DMS 273 (cell line): ENCODE measurements around the gene CNNM2.
"Not testable (repeated sequence)": the region's sequence is repeated elsewhere in the genome, so short reads cannot be mapped to it uniquely, and the experiment has no call there.

Experiments used
- DNase-seq: peaks from one replicate; lab custom pipeline; 2025; ENCODE audit not compliant: unreplicated experiment; lab: John Stamatoyannopoulos, UW

The CNNM2 gene

DNA sequence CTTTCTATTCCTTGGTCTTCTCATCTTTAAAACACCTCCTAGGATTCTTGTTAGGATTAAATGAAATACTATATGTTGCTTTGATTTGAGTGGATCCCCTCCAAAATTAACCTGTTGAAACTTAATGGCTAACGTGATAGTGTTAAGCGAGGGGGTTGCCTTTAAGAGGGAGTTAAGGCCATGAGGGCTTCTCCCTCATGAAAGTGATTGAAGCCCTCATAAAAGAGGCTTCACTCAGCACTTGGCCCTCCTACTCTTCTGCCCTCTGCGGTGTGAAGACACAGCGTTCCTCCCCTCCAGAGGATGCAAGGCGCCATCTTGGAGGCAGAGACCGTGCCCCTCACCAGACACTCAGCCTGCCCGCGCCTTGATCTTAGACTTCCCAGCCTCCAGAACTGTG, 46.6 kb downstream of the CNNM2 start:
- DNase-seq = no peak

DNA sequence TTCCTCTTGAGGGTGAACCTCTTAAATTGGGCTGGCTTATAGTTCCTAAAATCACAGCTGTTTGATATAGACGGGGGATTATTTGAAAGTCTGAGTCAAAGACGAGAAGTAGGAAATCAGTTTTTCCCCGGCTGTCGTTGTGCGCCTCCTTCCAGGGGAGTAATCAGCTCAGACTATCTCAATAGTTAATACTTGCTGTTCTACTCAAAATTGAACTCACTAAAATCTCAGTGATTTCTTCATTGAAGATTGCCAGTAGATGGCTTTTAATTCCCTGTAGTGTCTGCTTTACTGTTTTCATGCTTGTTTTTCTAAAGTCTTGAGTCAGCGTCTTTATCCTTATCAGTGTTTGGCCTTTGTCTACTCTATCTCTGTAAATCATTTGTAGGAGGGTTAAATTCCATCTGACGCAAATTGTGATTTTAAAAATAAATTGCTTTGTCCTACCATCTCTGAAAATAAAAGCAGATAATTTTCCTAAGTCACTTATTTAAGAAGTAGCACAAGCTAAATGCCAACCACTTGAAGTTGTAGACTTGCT, 47.3 kb downstream of the CNNM2 start:
- no peak for DNase-seq

DNA sequence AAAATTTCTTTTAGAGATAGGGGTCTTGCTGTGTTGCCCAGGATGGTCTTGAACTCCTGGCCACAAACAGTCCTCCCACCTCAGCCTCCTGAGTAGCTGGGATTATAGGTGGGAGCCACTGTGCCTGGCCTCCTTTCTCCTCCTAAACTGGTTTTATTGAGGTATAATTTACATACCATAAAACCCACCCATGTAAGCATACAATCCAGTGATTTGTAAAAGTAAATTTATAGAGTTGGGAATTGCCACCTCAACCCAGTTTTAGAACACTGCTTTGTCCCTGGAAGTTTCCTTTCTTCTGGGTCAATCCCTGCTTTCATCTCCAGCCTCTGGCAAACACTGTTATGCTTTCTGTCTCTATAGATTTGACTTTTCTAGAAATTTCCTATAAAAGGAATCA, 49.0 kb downstream of the CNNM2 start:
- no peak for DNase-seq

DNA sequence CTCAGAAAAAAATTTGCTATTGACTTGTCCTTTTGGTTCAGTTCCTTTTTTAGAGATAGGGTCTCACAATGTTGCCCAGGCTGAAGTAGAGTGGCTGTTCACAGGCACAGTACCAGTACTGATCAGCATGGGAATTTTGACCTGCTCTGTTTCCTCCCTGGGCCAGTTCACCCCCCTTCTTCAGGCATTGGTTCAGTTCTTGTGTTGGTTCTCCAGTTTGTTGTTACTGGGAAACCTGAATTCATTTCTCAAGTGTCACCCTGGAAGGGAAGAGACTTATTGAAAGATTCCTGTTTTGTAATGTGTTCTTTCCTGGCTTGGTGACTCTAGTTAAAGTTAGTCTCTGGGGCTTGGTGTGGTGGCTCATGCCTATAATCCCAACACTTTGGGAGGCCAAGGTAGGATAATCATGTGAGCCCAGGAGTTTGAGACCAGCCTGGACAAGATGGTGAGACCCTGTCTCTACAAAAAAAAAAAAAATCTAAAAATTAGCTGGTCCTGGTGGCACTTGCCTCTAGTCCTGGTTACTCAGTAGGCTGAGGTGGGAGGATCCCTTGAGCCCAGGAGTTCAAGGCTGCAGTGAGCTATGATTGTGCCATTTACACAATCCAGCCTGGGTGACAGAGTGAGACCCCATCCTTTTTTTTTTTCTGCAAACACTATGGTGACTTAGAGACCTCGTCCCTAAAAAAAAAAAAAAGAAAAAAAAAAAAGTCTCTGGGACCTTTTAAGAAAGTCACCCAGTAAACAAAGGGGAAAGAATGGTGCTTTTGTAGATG, 52.7 kb downstream of the CNNM2 start:
- no peak for DNase-seq

DNA sequence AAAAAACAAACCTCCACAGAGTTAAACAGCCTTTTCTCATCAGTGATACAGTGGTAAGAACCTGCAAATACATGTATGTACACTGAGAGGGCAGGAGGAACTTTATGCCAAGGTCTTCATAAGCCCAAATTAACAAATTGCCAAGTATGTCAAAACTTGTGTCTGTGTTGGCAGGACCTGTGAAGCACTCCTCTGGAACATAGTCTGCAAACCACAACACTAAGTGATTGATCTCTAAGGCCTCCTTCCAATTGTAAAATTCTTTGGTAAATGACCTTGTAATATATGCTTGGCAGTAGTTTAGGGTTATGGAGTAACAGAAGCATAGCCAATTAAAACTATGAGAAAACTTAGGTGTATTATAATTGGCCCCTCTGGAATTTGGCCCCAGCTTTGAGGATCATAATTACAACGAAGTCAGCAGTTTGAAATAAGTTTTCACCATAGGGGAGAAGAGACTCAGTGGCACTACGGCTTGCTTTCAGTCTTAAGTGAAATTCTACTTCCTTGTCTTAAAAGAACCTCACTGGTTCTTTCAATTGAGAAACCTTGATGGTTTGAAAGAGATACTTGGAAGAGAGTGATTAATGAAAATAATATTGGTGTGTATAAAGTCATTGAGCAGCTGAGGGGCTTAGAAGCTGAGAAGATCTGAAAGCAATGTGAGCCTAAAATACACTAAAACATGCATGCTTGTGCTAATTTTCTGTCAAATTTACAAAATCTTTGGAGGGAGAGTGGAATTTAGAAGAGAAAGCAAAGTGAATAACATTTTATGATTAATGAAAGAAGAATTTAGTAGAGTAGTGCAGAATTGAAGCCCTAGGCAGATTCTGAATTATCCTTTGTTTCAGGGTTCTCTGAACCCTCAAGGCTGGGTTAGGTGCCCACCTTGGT, 57.6 kb downstream of the CNNM2 start:
- DNase-seq = no peak

DNA sequence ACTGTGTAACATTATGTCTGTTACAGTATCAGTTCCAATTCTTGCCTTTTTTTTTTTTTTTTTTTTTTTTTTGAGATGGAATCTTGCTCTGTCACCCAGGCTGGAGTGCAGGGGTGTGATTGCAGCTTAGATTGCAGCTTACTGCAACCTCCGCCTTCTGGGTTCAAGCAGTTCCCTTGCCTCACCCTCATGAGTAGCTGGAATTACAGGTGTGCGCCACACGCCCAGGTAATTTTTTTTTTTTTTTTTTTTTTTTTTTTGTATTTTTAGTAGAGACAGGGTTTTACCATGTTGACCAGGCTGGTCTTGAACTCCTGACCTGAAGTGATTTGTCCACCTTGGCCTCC, 58.3 kb downstream of the CNNM2 start:
- DNase-seq = not testable (repeated sequence)

DNA sequence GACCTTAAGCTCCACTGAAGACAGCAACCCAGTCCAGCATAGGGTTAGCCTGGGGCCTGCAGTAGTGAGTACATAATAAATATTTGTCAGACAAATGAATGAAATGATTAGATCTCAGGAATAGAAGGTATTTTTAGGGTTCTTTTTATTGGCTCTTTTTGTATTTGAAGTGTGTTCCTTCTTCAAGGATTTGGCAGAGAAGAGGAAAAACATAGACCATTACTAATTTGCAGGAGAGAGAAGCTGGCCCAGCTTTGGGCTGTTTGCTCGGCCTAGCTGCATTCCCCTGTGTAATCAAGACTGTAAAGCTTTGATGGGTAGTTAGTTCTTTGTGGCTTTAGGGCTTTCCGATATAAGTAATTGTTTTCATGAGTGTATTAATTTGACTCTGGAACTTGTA, 64.2 kb downstream of the CNNM2 start:
- DNase-seq = no peak

DNA sequence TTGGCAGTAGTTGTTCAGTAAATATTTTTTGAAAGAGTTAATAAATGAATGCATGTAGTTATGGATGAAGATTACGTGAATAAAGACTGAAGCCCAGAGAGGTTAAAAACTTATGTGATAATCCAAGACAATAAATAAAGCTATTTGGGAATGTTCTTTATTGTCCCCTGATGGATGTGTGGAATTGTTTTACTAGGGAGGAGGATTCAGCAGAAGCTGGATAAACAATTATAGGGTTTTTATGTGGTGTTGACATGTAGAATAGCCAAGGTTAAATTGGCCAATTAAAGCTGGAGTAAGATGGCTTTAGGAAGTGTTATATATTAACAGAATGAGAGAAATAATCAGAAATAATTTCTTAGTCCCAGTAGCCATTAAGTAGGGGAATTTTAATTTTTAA, 66.0 kb downstream of the CNNM2 start:
- DNase-seq = no peak

DNA sequence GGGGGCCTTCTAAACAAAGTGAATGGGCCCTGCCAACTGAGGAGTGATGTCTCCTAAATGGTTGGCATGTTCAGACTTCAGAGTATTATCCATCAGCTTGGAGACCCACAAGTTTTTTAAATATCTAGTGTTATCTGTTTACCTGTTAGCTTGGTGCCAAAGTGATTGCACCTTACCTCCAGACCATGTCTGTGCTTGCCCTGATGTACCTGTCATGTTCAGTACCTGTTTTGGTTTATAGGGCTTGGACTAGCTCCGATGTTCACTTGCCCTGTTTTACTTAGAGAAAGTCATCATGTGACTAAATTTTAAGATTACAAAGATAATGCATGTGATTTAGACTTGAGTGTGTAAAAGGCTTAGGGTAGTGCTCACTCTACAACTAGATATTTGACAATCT, 67.7 kb downstream of the CNNM2 start:
- no peak for DNase-seq

DNA sequence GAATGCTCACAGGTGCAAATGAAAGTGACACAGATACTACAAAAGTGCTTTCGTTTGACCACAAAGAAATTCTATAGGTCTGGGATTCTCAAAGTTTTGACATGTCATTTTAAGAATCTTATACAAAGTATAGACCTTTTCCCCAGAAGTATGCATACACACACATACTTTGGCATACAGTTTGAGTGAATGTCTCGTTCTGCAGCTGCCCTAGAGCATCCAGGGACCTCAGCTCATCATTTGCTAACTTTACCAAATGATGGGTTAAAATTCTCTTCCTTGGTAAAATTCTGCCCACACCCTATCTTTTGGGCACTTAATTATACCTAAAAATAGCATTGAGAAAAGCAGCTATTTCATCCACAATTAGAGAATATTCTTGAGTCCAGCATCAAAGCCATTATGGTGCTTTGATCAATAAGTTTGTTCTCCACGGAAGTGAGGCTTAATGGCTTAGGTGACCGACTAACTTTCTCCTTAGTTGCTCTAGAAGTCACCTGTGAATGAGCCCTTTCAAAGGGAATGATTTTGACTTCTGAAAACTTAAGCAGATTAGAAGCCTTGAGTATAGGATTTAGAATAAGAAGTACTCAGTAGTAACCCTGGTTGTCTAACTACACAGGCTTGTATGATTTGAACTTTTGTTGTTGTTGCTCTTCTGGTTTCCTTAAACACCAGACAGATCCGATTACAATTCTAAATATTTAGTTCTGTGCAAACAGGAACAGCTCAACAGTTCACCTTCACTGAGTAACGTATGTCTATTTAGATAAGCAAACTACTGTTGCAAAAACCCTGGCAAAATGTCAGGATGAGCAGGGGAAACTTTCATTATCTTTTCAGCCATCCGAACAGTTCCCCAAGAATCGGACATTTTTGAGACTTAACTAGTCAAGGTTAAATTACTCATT, 70.6 kb downstream of the CNNM2 start:
- DNase-seq = no peak

DNA sequence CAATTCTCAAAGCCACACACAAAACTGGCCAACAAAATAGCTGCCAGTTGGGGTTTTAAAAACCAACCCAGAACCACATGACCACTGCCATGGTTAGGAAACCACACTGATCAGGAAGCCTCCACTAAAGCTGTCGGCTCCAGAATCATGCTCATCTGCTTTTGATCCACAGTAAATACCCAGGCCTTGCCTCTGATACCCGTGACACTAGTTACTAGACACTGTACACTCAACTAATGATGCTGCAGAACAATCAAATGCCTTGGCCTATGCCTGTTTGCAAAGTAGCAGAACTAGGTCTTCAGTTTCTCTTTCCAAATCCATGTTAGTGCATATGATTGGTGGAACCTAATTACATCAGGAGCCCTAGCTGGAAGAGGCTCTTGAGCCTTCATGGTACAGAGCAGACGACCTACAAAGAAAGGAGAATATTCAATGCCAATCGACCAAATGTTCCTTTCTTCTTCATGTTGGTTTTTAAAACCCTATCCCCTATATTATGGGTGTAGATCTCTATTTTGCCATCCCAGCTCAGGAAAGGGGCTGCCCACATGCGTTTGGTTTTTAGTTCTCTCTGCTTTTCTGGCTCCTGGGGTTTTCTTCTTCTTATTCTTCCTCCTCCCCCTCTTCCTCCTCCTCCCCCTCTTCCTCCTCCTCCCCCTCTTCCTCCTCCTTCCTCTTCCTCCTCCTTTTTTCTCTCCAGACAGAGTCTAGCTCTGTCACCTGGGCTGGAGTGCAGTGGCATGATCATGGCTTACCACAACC, 76.6 kb downstream of the CNNM2 start:
- peak; percentile 16 for DNase-seq

DNA sequence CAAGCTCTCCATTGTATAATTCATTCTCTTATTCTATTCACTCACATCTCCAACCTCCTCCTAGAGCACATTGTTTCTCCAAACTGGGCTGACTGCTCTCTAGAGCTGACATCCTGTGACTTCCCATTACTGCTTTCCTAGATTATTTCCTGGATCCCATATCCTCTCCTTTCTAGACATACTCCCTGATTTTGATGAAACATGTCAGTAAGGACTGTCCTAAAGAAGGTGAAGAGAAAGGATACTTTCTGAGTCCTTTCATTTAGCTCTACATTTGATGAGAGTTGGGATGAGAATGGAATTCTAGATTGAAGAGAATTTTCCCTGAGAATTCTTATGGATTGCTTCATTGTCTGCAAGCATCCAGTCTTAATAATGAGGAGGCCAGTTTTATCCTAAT, 78.8 kb downstream of the CNNM2 start:
- no peak for DNase-seq

DNA sequence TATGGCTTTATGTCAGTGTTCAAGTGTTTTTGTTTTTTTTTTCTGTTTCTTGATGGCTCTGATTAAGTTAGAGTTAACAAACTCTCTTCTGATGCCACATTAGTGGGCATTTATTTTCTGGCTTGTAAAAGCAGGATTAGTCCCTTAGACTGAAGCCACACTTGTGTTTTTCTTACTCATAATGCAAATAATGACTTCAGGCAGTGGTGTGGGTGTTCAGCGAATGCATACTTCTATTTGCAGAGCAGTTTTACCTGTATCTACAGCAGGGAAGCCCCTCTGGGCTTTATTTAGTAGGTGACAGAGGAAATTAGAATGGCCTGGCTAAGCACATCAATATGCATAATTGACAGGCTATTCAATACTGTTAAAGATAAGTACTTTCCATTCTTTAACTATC, 79.9 kb downstream of the CNNM2 start:
- no peak for DNase-seq

DNA sequence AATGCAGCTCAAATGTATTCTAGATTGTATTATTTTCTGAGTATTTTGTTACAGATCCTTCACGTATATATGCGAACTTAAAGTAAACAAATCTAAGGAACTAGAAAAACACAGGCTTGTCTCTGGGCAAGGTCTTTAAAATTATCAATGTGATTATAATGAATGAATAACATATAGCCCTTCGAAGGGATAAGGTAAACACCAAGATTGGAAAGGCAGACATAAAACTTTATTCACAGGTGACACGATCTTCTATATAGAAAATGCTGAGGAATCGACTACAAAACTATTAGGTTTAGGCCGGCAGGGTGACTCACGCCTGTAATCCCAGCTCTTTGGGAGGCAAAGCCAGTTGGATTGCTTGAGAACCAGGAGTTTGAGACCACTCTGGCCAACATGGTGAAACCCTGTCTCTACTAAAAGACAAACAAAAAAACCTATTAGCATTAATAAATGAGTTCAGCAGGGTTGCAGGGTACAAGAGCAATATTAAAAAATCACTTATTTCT, 80.4 kb downstream of the CNNM2 start:
- no peak for DNase-seq

DNA sequence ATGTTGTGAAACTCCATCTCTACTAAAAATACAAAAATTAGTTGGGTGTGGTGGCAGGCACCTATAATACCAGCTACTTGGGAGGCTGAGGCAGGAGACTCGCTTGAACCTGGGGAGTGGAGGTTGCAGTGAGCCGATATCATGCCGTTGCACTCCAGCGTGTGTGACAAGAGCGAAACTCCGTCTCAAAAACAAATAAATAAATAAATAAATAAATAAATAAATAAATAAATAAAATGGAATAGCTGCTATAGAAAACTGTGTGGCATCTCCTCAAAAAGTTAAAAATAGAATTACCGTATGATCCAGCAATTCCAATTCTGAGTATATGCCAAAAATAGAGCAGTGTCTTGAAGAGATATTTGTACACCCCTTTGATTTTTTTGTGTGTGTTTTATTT, 82.0 kb downstream of the CNNM2 start:
- not testable (repeated sequence) for DNase-seq

DNA sequence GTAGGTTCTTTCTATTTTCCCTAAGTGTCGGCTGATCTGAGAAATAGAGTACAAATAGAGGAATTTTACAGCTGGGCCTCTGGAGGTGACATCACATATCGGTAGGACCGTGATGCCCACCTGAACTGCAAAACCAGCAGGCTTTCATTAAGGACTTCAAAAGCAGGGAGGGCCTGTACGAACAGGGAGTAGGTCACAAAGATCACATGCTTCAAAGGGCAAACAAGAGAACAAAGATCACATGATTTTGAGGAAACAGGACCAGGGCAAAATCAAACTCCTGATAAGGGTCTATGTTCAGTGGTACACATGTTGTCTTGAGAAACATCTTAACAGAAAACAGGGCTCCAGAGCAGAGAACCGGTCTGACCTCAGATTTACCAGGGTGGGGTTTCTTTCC, 88.9 kb downstream of the CNNM2 start:
- no peak for DNase-seq

DNA sequence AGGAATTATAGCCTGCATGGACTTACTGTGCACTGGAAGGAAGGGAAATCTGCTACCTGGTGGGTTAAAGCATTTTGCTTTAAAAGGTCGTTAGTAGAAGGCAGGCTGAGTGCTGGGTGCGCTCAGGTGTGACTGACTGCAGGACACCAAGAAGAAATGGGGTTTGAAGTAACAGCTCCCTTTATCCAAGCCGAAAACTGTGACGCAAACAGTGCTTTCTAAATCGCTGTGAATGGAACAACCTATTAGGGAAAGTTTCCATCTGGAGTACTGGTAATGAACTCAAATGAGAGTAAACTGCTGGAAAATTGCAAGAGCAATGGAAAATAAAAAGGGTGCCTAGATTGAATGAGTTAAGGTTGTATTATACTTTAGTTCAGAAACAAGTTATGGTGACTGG, 95.3 kb downstream of the CNNM2 start:
- DNase-seq = no peak

DNA sequence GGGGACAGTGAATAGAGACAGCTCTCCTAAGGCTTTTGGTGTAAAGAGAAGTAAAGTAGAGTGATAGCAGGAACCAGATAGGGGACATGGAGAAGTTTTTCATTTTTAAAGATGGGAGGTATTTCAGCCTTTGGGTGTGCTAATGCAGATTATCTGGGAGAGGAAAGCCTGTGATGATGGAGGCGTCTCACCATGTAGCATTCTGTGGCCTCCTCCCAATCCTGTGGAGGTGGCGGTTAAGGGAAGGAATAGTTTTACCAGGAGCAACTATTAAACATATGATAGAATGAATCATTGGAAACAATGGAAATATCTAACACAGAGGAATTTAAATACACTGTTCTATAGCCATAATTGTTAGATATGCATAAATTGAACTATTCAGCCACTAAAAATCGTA, 101.3 kb downstream of the CNNM2 start:
- no peak for DNase-seq

DNA sequence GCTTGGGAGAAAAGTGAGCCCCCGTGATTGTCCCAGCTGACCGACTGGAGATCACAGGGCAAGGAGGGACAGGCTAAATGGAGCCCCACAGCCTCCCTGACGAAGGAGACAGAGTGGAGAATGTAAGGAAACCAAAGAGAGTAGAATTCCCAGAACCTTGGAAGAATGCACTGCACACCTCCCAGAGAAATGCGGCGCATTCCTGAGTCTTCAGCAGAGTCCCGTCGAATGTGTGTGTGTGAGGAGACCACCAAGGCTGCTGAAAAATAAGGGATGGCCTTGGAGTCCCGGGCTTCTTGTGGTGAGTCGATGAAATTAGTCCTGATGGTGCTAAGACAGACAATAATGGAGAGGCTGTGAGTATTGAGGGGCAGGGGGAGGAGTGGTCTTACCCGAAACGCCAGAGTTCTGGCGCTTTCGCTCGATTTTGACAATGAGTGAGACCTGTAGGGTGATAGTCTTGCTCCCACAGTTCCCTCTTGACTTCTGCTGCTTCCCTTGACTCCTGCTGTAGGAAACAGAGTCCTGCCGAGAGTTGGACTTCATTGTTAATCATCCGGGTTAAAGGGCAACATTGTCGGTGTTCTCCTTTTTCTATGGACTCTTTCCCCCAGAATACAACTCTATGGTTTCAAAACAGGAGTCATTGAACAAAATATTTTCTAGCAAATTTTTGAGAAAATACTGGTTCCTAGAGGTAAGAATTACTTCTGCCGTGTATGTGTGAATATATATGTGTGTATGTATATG, 103.2 kb downstream of the CNNM2 start:
- DNase-seq = no peak

DNA sequence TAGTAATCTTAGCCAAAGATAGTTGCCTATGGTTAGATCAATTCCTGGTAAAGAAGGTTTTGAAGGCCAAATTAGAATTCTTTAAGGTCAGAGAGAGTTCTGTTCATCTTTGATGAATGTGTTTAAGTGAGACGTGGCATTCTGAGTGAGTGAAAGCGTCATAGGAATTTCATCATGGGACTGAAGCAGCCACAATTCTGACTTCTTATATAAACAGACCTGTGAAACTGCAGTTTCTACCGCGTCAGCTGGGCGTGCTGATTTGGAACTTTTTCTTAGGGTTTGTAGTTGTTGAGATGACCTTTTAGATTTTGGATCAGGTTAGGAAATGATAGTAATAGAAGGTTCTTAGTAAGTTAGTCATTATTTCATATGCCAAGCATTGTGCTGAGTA, 103.8 kb downstream of the CNNM2 start:
- DNase-seq = no peak
